Panc1 (cell line): ENCODE data around the gene CCL2. TPM values are rescaled to one million over a fixed set of nuclear protein-coding genes. Genes with fewer than 3 reads are reported as not detected.

Experiments used
- ATAC-seq: fragments of 200-7000 bp; cut with Tn5 transposase; 2 replicates; pipeline ENCODE4 v1.9.1; 2020; ENCODE audit warnings: mild to moderate bottlenecking, moderate library complexity
- BruUV-seq: library from RNA; stranded (reverse); fragments of 400-500 nt; replicated peaks from 2 replicates; lab custom pipeline; 2021; lab: Mats Ljungman, UMichigan
- CTCF ChIA-PET: fragments of 300-600 bp; sonication (Branson Sonifier 250); formaldehyde crosslinking; loops from one replicate; lab custom pipeline; 2022; ENCODE audit warnings: antibody characterized with exemption; lab: Charles Lee
- POLR2A ChIA-PET: fragments of 300-600 bp; sonication (Branson Sonifier 250); formaldehyde crosslinking; loops from one replicate; lab custom pipeline; 2022; ENCODE audit warnings: antibody characterized with exemption; lab: Charles Lee
- DNase-seq: peaks from one replicate; pipeline ENCODE4 v3.0.0-alpha.2; 2010; ENCODE audit warnings: low read depth, low spot score
- H3K27ac ChIP-seq: 2 replicates; pipeline ENCODE4 v1.5.1; 2011; ENCODE audit warnings: mild to moderate bottlenecking, low read length, inconsistent platforms
- H3K27me3 ChIP-seq: fragments of 200-500 bp; sonication (Bioruptor generic); 2 replicates; pipeline ENCODE4 v1.6.0; 2014; ENCODE audit warnings: low read length, inconsistent platforms; ENCODE audit not compliant: control insufficient read depth, insufficient read depth
- H3K36me3 ChIP-seq: fragments of 200-500 bp; sonication (Bioruptor generic); 2 replicates; pipeline ENCODE4 v1.5.1; 2014; ENCODE audit warnings: inconsistent platforms, mild to moderate bottlenecking, low read length, moderate library complexity; ENCODE audit not compliant: control insufficient read depth, insufficient read depth
- H3K4me1 ChIP-seq: 2 replicates; pipeline ENCODE4 v1.5.1; 2011; ENCODE audit warnings: inconsistent platforms, mild to moderate bottlenecking, low read length, moderate library complexity; ENCODE audit not compliant: control insufficient read depth, insufficient read depth
- H3K4me3 ChIP-seq, 2 experiments: 2 replicates each; pipeline ENCODE4 v1.5.1; 2011 to 2012; ENCODE audit warnings: low read depth in 2 of 2, low read length in 2 of 2, mild to moderate bottlenecking in 2 of 2, inconsistent platforms in 1 of 2, moderate library complexity in 1 of 2
- H3K9me3 ChIP-seq: fragments of 200-500 bp; sonication (Bioruptor generic); 2 replicates; pipeline ENCODE4 v1.5.1; 2014; ENCODE audit warnings: low read depth, mild to moderate bottlenecking, inconsistent platforms, low read length, moderate library complexity; ENCODE audit not compliant: control insufficient read depth, insufficient read depth
- POLR2AphosphoS5 ChIP-seq: IDR thresholded peaks from 2 replicates; pipeline ENCODE4 v1.6.1; 2012; ENCODE audit warnings: mild to moderate bottlenecking, low read depth, low read length, moderate library complexity
- SIN3A ChIP-seq: IDR thresholded peaks from 2 replicates; pipeline ENCODE4 v1.6.1; 2012; ENCODE audit warnings: low read depth, mild to moderate bottlenecking, low read length, moderate library complexity, borderline replicate concordance; ENCODE audit not compliant: insufficient read depth
- TCF7L2 ChIP-seq: IDR thresholded peaks from 2 replicates; pipeline ENCODE4 v1.6.1; 2011; ENCODE audit warnings: mild to moderate bottlenecking, low read depth, low read length, inconsistent platforms
- in situ Hi-C: cut with HindIII; loops from 2 replicates; pipeline ENCODE4 v1.10.0; 2016; ENCODE audit warnings: low sequenced_read_pairs, low pct_unique_long_range_greater_than_20kb
- intact Hi-C: fragments of 100-400 bp; cut with micrococcal nuclease; formaldehyde crosslinking; loops from one replicate; pipeline ENCODE4 v1.10.0; 2022; ENCODE audit not compliant: unreplicated experiment
- total RNA-seq: library from RNA; stranded (reverse); gene quantifications from one replicate; pipeline ENCODE4 v1.2.1, GENCODE V29; 2021; ENCODE audit not compliant: unreplicated experiment
- TF ChIP-seq, protein P1 (sequence below), 2 experiments: IDR thresholded peaks; 2 replicates each; pipeline ENCODE4 v1.6.1; 2011 to 2012; ENCODE audit warnings: low read depth in 2 of 2, control low read depth in 1 of 2, low read length in 1 of 2, mild to moderate bottlenecking in 1 of 2, moderate library complexity in 1 of 2; ENCODE audit not compliant: insufficient read depth in 1 of 2
- TF ChIP-seq, protein P2 (sequence below): fragments of 450-650 bp; IDR thresholded peaks from 2 replicates; pipeline ENCODE4 v1.5.1; 2017; ENCODE audit warnings: mild to moderate bottlenecking

The CCL2 gene
- total RNA-seq, 1 experiment from 2014 or later, result 513 TPM

DNA sequence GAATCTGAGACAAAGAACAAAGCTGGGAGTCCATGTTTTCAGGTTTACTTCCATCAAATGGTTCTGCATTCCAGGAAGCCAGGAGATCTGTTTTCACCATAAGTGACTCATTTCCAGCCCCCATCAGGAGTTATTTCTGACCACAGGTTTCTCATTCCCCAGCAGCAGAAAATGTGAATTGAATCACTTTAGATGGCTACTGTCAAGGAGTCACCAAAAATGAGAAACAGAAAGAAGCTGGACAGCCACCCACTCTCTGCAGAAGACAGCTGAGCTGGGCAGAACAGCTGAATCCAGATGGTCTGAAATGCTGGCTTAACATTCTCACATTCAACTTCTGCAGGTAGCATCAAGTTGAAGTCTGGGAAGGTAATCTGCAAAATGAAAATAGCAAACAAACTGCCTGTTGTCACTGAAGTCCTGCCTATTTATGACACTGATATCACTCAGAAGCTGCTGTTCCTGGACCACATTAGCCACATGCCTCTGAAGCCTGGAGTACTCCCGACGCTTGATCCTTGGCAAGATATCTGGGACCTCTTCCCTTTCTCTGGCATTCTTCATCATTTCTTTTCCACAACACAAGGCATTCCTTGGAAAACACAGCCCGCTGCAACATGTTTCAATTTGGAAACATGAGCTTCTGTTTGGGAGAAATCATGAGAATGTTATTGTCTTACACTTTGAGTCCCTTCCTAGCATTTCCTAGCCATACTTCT, 45.7 kb downstream of the CCL2 start:
- Histone ChIP-seq H3K36me3 (no peaks in the 10 kb centered on the region), H3K9me3 (no peaks in the 10 kb centered on the region), H3K27me3 (no peaks in the 10 kb centered on the region; the same call in 1 of the 2 replicates), H3K4me3 (no peak overlapping the region), H3K27ac (no peak overlapping the region), H3K4me1 (no peaks in the 10 kb centered on the region)
- intact Hi-C loops, result loop anchor here (10.0 kb wide), 1 partner anchor 96 kb away; no protein-coding TSS in a partner anchor
- in situ Hi-C loops, result no loop called here
- BruUV-seq, result no TSS peak
- ATAC-seq, result no peak; the same call in 1 of the 2 replicates
- no peak for DNase-seq
- ChIA-PET POLR2A (interaction anchor here (0.6 kb wide), 1 partner anchor 50 kb away, joined by 3 read pairs; no protein-coding TSS in a partner anchor), CTCF (interaction anchor here (1.1 kb wide), 1 partner anchor 61 kb away, joined by 4 read pairs; no protein-coding TSS in a partner anchor)
- TF ChIP-seq, protein P1, sequence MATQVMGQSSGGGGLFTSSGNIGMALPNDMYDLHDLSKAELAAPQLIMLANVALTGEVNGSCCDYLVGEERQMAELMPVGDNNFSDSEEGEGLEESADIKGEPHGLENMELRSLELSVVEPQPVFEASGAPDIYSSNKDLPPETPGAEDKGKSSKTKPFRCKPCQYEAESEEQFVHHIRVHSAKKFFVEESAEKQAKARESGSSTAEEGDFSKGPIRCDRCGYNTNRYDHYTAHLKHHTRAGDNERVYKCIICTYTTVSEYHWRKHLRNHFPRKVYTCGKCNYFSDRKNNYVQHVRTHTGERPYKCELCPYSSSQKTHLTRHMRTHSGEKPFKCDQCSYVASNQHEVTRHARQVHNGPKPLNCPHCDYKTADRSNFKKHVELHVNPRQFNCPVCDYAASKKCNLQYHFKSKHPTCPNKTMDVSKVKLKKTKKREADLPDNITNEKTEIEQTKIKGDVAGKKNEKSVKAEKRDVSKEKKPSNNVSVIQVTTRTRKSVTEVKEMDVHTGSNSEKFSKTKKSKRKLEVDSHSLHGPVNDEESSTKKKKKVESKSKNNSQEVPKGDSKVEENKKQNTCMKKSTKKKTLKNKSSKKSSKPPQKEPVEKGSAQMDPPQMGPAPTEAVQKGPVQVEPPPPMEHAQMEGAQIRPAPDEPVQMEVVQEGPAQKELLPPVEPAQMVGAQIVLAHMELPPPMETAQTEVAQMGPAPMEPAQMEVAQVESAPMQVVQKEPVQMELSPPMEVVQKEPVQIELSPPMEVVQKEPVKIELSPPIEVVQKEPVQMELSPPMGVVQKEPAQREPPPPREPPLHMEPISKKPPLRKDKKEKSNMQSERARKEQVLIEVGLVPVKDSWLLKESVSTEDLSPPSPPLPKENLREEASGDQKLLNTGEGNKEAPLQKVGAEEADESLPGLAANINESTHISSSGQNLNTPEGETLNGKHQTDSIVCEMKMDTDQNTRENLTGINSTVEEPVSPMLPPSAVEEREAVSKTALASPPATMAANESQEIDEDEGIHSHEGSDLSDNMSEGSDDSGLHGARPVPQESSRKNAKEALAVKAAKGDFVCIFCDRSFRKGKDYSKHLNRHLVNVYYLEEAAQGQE (IDR thresholded peaks at IDR 0.05; ENCODE audit: insufficient read depth in 1 of 2, low read depth in 2 of 2, low read length in 1 of 2), result no peak
- no peak for TF ChIP-seq POLR2AphosphoS5
- TF ChIP-seq SIN3A, result no peak
- TF ChIP-seq, protein P2, sequence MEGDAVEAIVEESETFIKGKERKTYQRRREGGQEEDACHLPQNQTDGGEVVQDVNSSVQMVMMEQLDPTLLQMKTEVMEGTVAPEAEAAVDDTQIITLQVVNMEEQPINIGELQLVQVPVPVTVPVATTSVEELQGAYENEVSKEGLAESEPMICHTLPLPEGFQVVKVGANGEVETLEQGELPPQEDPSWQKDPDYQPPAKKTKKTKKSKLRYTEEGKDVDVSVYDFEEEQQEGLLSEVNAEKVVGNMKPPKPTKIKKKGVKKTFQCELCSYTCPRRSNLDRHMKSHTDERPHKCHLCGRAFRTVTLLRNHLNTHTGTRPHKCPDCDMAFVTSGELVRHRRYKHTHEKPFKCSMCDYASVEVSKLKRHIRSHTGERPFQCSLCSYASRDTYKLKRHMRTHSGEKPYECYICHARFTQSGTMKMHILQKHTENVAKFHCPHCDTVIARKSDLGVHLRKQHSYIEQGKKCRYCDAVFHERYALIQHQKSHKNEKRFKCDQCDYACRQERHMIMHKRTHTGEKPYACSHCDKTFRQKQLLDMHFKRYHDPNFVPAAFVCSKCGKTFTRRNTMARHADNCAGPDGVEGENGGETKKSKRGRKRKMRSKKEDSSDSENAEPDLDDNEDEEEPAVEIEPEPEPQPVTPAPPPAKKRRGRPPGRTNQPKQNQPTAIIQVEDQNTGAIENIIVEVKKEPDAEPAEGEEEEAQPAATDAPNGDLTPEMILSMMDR, result no peak
- TF ChIP-seq TCF7L2, result no peak

DNA sequence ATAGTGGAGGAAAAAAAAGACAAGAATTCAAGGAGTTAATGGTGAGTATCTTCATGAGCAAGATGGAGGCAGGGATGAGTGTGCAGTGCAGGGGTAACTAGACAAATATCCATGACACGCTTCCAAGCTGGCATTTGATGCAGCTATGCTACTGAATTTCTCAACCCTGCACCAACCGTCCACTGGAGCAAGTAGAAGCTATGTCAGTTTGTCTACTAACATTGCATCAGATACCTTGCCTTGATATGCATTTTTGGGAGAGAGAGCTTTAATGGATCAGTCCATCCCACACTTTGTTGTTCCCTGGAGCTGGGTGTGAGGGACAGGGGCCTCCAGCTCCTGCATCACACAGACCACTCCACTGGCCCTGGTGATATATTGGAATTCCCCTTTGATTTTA, 46.9 kb downstream of the CCL2 start:
- TF ChIP-seq POLR2AphosphoS5, result no peak
- TF ChIP-seq TCF7L2, result no peak
- TF ChIP-seq, protein P1 (IDR thresholded peaks at IDR 0.05; ENCODE audit: insufficient read depth in 1 of 2, low read depth in 2 of 2, low read length in 1 of 2), result no peak
- TF ChIP-seq, protein P2, result no peak
- TF ChIP-seq SIN3A, result no peak
- Histone ChIP-seq H3K9me3 (no peaks in the 10 kb centered on the region), H3K27me3 (no peaks in the 10 kb centered on the region; the same call in 1 of the 2 replicates), H3K4me1 (no peaks in the 10 kb centered on the region), H3K4me3 (no peak overlapping the region), H3K27ac (no peak overlapping the region), H3K36me3 (no peaks in the 10 kb centered on the region)
- POLR2A ChIA-PET, result no interaction called here
- no peak for DNase-seq
- CTCF ChIA-PET, result no interaction called here
- no peak for ATAC-seq
- in situ Hi-C loops (no loop called here), intact Hi-C loops (loop anchor here (10.0 kb wide), 1 partner anchor 97 kb away; no protein-coding TSS in a partner anchor)
- no TSS peak for BruUV-seq
